ENCODE results near the gene EVI2A. TPM values are rescaled to one million over a fixed set of nuclear protein-coding genes. Genes with fewer than 3 reads are reported as not detected.

Gene EVI2A
- total RNA-seq, 1 experiment from 2014 or later: not detected

DNA sequence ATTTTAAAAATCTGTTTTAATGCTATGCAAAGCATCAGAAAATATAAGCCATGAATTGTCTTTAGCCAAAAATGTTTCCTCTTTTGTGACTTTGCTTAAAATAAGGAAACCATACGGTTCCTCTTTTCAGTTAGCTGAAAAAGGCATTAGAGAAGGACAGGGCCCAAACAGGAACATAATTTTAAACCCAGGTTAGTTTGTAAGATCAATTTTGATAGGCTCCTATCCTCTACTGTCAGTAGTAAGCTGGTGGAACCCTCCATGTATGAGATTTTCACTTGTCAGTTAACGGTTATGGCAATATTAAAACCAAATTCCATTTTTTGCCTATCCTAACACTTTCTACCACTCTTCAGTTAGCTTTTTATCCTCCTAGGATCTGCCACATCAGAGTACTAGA, 11.9 kb downstream of the EVI2A start:
- ChIA-PET POLR2A (ENCODE audit: unreplicated experiment) (interaction anchor here (0.5 kb wide), 1 partner anchor 215 kb away, joined by 4 read pairs; the partner anchor contains the start of gene NF1), CTCF (no interaction called here)
- Histone ChIP-seq H3K36me3 (ENCODE audit: low read depth) (no peaks in the 10 kb centered on the region), H3K9me3 (ENCODE audit: insufficient read depth, low read depth) (no peaks in the 10 kb centered on the region), H3K4me2 (no peak overlapping the region), H3K4me1 (replicated peaks; ENCODE audit: insufficient read depth) (peaks cover 31% of the 10 kb centered on the region), H3K27ac (no peak overlapping the region), H3K79me2 (ENCODE audit: low read depth) (no peaks in the 10 kb centered on the region), H3K9me2 (ENCODE audit: insufficient read depth) (no peaks in the 10 kb centered on the region), H2AFZ (no peak overlapping the region), H3K27me3 (ENCODE audit: insufficient read depth, low read depth) (no peaks in the 10 kb centered on the region), H3F3A (ENCODE audit: insufficient read depth, low read depth) (peaks cover 20% of the 10 kb centered on the region), H3K4me3 (no peak overlapping the region), H4K20me1 (ENCODE audit: insufficient read depth) (no peaks in the 10 kb centered on the region)
- intact Hi-C loops (cut with micrococcal nuclease; ENCODE audit: unreplicated experiment): no loop called here
- TF ChIP-seq, protein P1, sequence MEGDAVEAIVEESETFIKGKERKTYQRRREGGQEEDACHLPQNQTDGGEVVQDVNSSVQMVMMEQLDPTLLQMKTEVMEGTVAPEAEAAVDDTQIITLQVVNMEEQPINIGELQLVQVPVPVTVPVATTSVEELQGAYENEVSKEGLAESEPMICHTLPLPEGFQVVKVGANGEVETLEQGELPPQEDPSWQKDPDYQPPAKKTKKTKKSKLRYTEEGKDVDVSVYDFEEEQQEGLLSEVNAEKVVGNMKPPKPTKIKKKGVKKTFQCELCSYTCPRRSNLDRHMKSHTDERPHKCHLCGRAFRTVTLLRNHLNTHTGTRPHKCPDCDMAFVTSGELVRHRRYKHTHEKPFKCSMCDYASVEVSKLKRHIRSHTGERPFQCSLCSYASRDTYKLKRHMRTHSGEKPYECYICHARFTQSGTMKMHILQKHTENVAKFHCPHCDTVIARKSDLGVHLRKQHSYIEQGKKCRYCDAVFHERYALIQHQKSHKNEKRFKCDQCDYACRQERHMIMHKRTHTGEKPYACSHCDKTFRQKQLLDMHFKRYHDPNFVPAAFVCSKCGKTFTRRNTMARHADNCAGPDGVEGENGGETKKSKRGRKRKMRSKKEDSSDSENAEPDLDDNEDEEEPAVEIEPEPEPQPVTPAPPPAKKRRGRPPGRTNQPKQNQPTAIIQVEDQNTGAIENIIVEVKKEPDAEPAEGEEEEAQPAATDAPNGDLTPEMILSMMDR (conservative IDR thresholded peaks at IDR 0.05): no peak
- no peak for TF ChIP-seq EZH2 (IDR thresholded peaks at IDR 0.05; ENCODE audit: low read depth)
- DNase-seq: no peak
- no TSS peak for BruUV-seq (replicated peaks)

DNA sequence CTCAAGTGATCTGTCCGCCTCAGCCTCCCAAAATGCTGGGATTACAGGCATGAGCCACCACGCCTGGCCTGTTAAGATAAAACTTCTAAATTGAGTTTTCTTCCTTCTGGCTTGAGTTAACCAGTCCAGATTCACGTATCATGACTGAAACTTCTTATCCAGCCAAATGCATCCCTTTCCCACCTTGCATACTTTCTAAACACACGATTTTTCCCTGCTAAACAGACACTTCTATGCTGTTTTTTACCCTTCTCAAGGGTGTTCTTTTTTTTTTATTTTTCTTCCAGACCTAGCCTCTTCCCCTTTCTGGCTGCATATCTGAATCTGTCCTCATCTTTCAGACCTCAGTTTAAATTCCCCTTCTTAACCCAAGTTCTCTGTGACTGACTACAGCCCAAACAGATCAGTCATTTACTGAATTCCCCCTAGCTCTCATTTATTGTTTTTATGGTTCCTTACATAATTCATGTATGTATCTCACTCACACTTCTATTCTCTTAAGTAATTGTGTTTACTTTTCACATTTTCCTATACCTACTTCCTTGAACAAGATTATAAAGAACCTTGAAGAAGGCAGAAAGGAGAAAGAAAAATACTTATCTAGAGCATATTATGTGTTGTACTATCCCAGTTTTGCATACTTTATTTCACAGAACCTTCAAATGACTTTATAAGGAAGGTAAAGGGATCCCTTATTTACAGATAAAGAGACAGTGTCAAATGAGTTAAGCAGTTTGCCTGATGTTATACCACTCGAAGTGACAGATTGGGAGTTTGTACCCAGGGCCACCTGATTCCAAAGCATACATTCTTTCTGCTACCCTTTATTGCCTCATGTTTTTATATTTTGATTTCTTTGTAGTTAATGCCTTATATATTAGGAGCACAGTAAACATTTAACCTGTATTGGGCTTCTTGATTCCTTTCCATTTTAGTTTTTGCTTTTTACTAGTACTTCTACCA, 12.8 kb downstream of the EVI2A start:
- ChIA-PET CTCF (no interaction called here), POLR2A (ENCODE audit: unreplicated experiment) (interaction anchor here (0.6 kb wide), 1 partner anchor 423 kb away, joined by 3 read pairs; no protein-coding TSS in a partner anchor)
- no TSS peak for BruUV-seq (replicated peaks)
- Histone ChIP-seq H3K27me3 (ENCODE audit: insufficient read depth, low read depth) (no peaks in the 10 kb centered on the region), H3K4me3 (no peak overlapping the region), H4K20me1 (ENCODE audit: insufficient read depth) (no peaks in the 10 kb centered on the region), H2AFZ (no peak overlapping the region), H3K27ac (peak overlapping the region; percentile 4; the same call in 1 of the 2 replicates), H3K4me1 (replicated peaks; ENCODE audit: insufficient read depth) (peaks cover 23% of the 10 kb centered on the region), H3F3A (ENCODE audit: insufficient read depth, low read depth) (peaks cover 11% of the 10 kb centered on the region), H3K9me2 (ENCODE audit: insufficient read depth) (no peaks in the 10 kb centered on the region), H3K4me2 (no peak overlapping the region), H3K36me3 (ENCODE audit: low read depth) (no peaks in the 10 kb centered on the region), H3K79me2 (ENCODE audit: low read depth) (no peaks in the 10 kb centered on the region), H3K9me3 (ENCODE audit: insufficient read depth, low read depth) (no peaks in the 10 kb centered on the region)
- TF ChIP-seq, protein P1 (conservative IDR thresholded peaks at IDR 0.05): no peak
- TF ChIP-seq EZH2 (IDR thresholded peaks at IDR 0.05; ENCODE audit: low read depth): no peak
- DNase-seq: no peak
- intact Hi-C loops (cut with micrococcal nuclease; ENCODE audit: unreplicated experiment): no loop called here

DNA sequence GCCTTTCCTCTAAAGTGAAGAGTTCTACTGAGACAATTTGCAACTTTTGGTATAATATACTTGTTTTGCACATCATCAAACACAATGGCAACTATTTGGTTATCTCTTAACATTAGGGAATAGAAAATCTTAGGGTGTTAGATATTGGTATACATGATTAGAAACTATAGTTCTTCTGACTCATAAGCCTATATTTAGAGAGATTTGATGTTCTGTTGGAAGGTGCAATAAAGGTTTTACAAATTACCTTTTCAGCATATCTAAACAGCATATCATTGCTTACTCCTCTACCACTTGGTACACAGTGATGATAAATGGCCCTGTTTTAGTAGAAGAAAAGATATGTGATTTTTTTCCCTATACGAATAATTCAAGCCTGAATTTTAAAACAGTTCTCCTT, 13.8 kb downstream of the EVI2A start:
- no peak overlapping the region for H2AFZ ChIP-seq
- ChIA-PET CTCF (no interaction called here), POLR2A (ENCODE audit: unreplicated experiment) (no interaction called here)
- no peak overlapping the region for H3K4me3 ChIP-seq
- peaks cover 1% of the 10 kb centered on the region; the same call in 1 of the 2 replicates for H3F3A ChIP-seq (ENCODE audit: insufficient read depth, low read depth)
- H3K9me2 ChIP-seq (ENCODE audit: insufficient read depth): no peaks in the 10 kb centered on the region
- H3K27ac ChIP-seq: no peak overlapping the region
- no peaks in the 10 kb centered on the region for H3K27me3 ChIP-seq (ENCODE audit: insufficient read depth, low read depth)
- no peak for TF ChIP-seq EZH2 (IDR thresholded peaks at IDR 0.05; ENCODE audit: low read depth)
- TF ChIP-seq, protein P1 (conservative IDR thresholded peaks at IDR 0.05): no peak
- no peaks in the 10 kb centered on the region for H3K79me2 ChIP-seq (ENCODE audit: low read depth)
- H4K20me1 ChIP-seq (ENCODE audit: insufficient read depth): no peaks in the 10 kb centered on the region
- no peaks in the 10 kb centered on the region for H3K36me3 ChIP-seq (ENCODE audit: low read depth)
- no peaks in the 10 kb centered on the region for H3K9me3 ChIP-seq (ENCODE audit: insufficient read depth, low read depth)
- no peak overlapping the region for H3K4me2 ChIP-seq
- peaks cover 13% of the 10 kb centered on the region; the same call in 1 of the 2 replicates for H3K4me1 ChIP-seq (replicated peaks; ENCODE audit: insufficient read depth)
- intact Hi-C loops (cut with micrococcal nuclease; ENCODE audit: unreplicated experiment): no loop called here
- no TSS peak for BruUV-seq (replicated peaks)
- DNase-seq: no peak
